ENCODE measurements around the gene DCDC1. TPM values are rescaled to one million over a fixed set of nuclear protein-coding genes. Genes with fewer than 3 reads are reported as not detected.

Gene DCDC1
- polyA plus RNA-seq (2013), result 0.07 and 0.12 TPM in 2 replicates

DNA sequence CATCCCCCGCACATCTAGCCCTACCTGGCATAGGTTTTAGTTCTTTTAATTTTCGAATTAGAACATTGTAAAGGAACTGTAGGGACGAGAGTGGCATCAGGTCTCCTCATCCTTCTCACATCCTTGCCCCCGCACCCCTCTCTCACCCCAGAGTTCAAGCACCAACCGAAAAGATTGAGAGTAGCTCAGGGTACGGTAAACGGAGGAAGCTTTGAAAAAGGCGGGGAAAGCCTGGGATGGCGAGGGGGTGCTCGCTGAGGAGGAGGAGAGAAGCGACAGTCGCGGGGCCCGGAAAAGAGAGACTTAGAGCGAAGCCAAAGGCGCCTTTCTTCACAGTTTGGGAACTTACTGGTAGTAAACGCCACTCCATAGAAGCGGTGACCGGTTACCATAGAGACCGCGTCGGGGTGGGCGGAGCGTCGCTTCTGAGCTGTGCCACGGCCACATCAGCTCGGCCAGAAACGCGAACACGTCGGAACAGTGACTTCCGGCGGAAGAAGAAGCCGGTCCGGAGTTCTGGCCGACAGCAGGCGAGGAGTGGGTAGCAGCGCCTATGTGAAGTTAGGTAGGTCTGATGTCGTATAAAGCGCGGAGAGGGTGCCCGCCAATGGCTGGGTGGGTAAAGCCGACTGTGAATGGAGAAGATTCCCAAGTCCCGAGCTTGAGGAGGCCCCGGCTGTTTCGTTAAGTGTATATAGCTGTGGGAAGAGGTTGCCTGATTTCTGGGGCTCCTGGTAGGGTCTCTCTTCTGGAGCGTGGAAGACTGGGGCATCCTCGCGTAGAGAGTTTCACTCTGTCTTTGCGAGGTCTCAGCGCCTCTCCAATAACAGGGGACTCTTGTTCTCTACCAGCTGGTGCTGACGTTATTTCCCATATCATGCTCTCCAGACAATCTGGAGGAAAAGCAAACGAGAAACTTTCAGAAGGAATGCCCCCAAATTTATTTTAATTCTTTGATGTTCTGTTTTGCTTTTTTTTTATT, at the start of gene DCDC1, which contains the start of gene DNAJC24:
DCDC1 (minus strand) TSS at position 392 of the 982 bp plus-strand sequence. CDS start 41,459 bp downstream, outside the sequence.
DNAJC24 (plus strand) TSS at position 513 of the 982 bp plus-strand sequence. CDS start 889 bp downstream, outside the sequence.
- peak within 1 kb of the TSS; percentile 79 for H3K9ac ChIP-seq (ENCODE audit: low read length)
- peak within 1 kb of the TSS; percentile 11 for H3K27ac ChIP-seq (ENCODE audit: low read depth, low read length)
- H2AK5ac ChIP-seq (ENCODE audit: low read length), result no peak within 1 kb of the TSS
- H3K9me3 ChIP-seq (ENCODE audit: insufficient read depth, low read depth, low read length), result no peaks in the 10 kb centered on the region
- WGBS (ENCODE audit: extremely low coverage, insufficient coverage, insufficient read length), result no CpG with 5 or more reads among the region's 53 CpGs
- no peak within 1 kb of the TSS for H3K23ac ChIP-seq (ENCODE audit: low read length)
- H2BK120ac ChIP-seq (ENCODE audit: insufficient read depth, low read length, poor library complexity), result no peak within 1 kb of the TSS
- no peaks in the 10 kb centered on the region for H3K79me2 ChIP-seq (ENCODE audit: control insufficient read depth, insufficient read depth, low read length, poor library complexity)
- H2AFZ ChIP-seq (ENCODE audit: insufficient read depth, low read length, poor library complexity), result peak within 1 kb of the TSS; percentile 89
- H3K36me3 ChIP-seq (ENCODE audit: control insufficient read depth in 1 of 2, insufficient read depth in 2 of 2, low read length in 2 of 2), result no peaks in the 10 kb centered on the region
- H2BK12ac ChIP-seq (ENCODE audit: low read length), result no peak within 1 kb of the TSS
- H3K18ac ChIP-seq (ENCODE audit: low read length), result no peak within 1 kb of the TSS
- peak within 1 kb of the TSS; percentile 32 for H3K14ac ChIP-seq (ENCODE audit: low read length)
- peak within 1 kb of the TSS; percentile 23 for H4K12ac ChIP-seq (ENCODE audit: low read depth, low read length)
- peaks cover 2% of the 10 kb centered on the region for H3K79me1 ChIP-seq (ENCODE audit: low read length)
- peak; percentile 96 to 98 for DNase-seq
- peak within 1 kb of the TSS; percentile 90 for H4K8ac ChIP-seq (ENCODE audit: low read depth, low read length)
- no peaks in the 10 kb centered on the region for H3K27me3 ChIP-seq (ENCODE audit: insufficient read depth, low read length)
- H3K4me2 ChIP-seq (ENCODE audit: low read length), result peak within 1 kb of the TSS; percentile 81
- H4K91ac ChIP-seq (ENCODE audit: low read depth, low read length), result peak within 1 kb of the TSS; percentile 70
- H3K4me1 ChIP-seq (ENCODE audit: control insufficient read depth in 1 of 2, insufficient read depth in 2 of 2, low read length in 2 of 2), result no peaks in the 10 kb centered on the region
- H3K4ac ChIP-seq (ENCODE audit: low read depth, low read length), result no peak within 1 kb of the TSS
- no peak within 1 kb of the TSS for H2BK5ac ChIP-seq (ENCODE audit: low read depth, low read length, poor library complexity)
- peak within 1 kb of the TSS; percentile 79 for H3K4me3 ChIP-seq (ENCODE audit: low read depth, low read length)

DNA sequence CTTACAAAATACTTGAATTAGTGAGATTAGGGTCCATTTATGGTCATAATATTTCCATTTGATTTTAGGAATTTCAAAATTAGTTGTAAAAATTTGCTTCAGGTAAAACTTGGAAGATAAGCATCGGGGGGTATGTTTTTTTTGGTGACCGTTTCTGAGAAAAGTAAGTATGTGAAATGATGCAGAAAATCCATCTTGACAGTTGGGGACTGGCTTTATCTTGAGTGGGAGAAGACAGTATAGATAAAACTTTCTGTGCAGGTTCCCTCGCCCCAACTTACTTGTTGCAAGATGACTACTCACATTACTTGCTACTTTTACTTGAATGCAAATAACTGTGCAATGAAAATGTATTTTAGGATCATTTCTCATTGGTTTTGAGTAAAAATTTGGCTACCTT, 49.6 kb upstream of the DCDC1 start:
- Histone ChIP-seq H3K9me3 (ENCODE audit: insufficient read depth, low read depth, low read length) (no peaks in the 10 kb centered on the region), H3K9ac (ENCODE audit: low read length) (no peak overlapping the region), H3K23ac (ENCODE audit: low read length) (no peak overlapping the region), H3K36me3 (ENCODE audit: control insufficient read depth in 1 of 2, insufficient read depth in 2 of 2, low read length in 2 of 2) (no peaks in the 10 kb centered on the region), H4K12ac (ENCODE audit: low read depth, low read length) (no peak overlapping the region), H3K27me3 (ENCODE audit: insufficient read depth, low read length) (no peaks in the 10 kb centered on the region), H3K79me2 (ENCODE audit: control insufficient read depth, insufficient read depth, low read length, poor library complexity) (no peaks in the 10 kb centered on the region), H3K4ac (ENCODE audit: low read depth, low read length) (no peak overlapping the region), H3K4me2 (ENCODE audit: low read length) (no peak overlapping the region), H4K8ac (ENCODE audit: low read depth, low read length) (no peak overlapping the region), H3K79me1 (ENCODE audit: low read length) (no peaks in the 10 kb centered on the region), H2BK12ac (ENCODE audit: low read length) (no peak overlapping the region), H3K14ac (ENCODE audit: low read length) (no peak overlapping the region), H3K18ac (ENCODE audit: low read length) (no peak overlapping the region), H2BK120ac (ENCODE audit: insufficient read depth, low read length, poor library complexity) (no peak overlapping the region), H3K4me1 (ENCODE audit: control insufficient read depth in 1 of 2, insufficient read depth in 2 of 2, low read length in 2 of 2) (no peaks in the 10 kb centered on the region), H4K91ac (ENCODE audit: low read depth, low read length) (no peak overlapping the region), H2BK5ac (ENCODE audit: low read depth, low read length, poor library complexity) (no peak overlapping the region), H2AK5ac (ENCODE audit: low read length) (no peak overlapping the region), H2AFZ (ENCODE audit: insufficient read depth, low read length, poor library complexity) (no peak overlapping the region), H3K4me3 (ENCODE audit: low read depth, low read length) (no peak overlapping the region), H3K27ac (ENCODE audit: low read depth, low read length) (no peak overlapping the region)
- no CpG with 5 or more reads among the region's 3 CpGs for WGBS (ENCODE audit: extremely low coverage, insufficient coverage, insufficient read length)
- no peak for DNase-seq

GRCh38 chr11:31417816-31418215, 48.3 kb upstream of the DCDC1 start:
- Histone ChIP-seq H3K14ac (ENCODE audit: low read length) (no peak overlapping the region), H3K4me1 (ENCODE audit: control insufficient read depth in 1 of 2, insufficient read depth in 2 of 2, low read length in 2 of 2) (no peaks in the 10 kb centered on the region), H3K4ac (ENCODE audit: low read depth, low read length) (no peak overlapping the region), H4K91ac (ENCODE audit: low read depth, low read length) (no peak overlapping the region), H3K4me3 (ENCODE audit: low read depth, low read length) (no peak overlapping the region), H3K79me2 (ENCODE audit: control insufficient read depth, insufficient read depth, low read length, poor library complexity) (no peaks in the 10 kb centered on the region), H3K27me3 (ENCODE audit: insufficient read depth, low read length) (no peaks in the 10 kb centered on the region), H2AK5ac (ENCODE audit: low read length) (no peak overlapping the region), H3K23ac (ENCODE audit: low read length) (no peak overlapping the region), H2BK5ac (ENCODE audit: low read depth, low read length, poor library complexity) (no peak overlapping the region), H3K36me3 (ENCODE audit: control insufficient read depth in 1 of 2, insufficient read depth in 2 of 2, low read length in 2 of 2) (no peaks in the 10 kb centered on the region), H2BK12ac (ENCODE audit: low read length) (no peak overlapping the region), H3K18ac (ENCODE audit: low read length) (no peak overlapping the region), H2AFZ (ENCODE audit: insufficient read depth, low read length, poor library complexity) (no peak overlapping the region), H3K27ac (ENCODE audit: low read depth, low read length) (no peak overlapping the region), H4K12ac (ENCODE audit: low read depth, low read length) (no peak overlapping the region), H4K8ac (ENCODE audit: low read depth, low read length) (no peak overlapping the region), H2BK120ac (ENCODE audit: insufficient read depth, low read length, poor library complexity) (no peak overlapping the region), H3K4me2 (ENCODE audit: low read length) (no peak overlapping the region), H3K9me3 (ENCODE audit: insufficient read depth, low read depth, low read length) (no peaks in the 10 kb centered on the region), H3K79me1 (ENCODE audit: low read length) (no peaks in the 10 kb centered on the region), H3K9ac (ENCODE audit: low read length) (no peak overlapping the region)
- WGBS (ENCODE audit: extremely low coverage, insufficient coverage, insufficient read length), result no CpG with 5 or more reads among the region's 2 CpGs
- DNase-seq, result no peak

- Histone ChIP-seq H3K79me1 (ENCODE audit: low read length) (no peaks in the 10 kb centered on the region), H3K4me3 (ENCODE audit: low read depth, low read length) (no peak overlapping the region), H3K79me2 (ENCODE audit: control insufficient read depth, insufficient read depth, low read length, poor library complexity) (no peaks in the 10 kb centered on the region), H3K18ac (ENCODE audit: low read length) (no peak overlapping the region), H2BK12ac (ENCODE audit: low read length) (no peak overlapping the region), H3K23ac (ENCODE audit: low read length) (no peak overlapping the region), H3K9me3 (ENCODE audit: insufficient read depth, low read depth, low read length) (no peaks in the 10 kb centered on the region), H3K4ac (ENCODE audit: low read depth, low read length) (no peak overlapping the region), H3K4me1 (ENCODE audit: control insufficient read depth in 1 of 2, insufficient read depth in 2 of 2, low read length in 2 of 2) (no peaks in the 10 kb centered on the region), H3K14ac (ENCODE audit: low read length) (no peak overlapping the region), H2BK120ac (ENCODE audit: insufficient read depth, low read length, poor library complexity) (no peak overlapping the region), H3K27me3 (ENCODE audit: insufficient read depth, low read length) (no peaks in the 10 kb centered on the region), H3K4me2 (ENCODE audit: low read length) (no peak overlapping the region), H2BK5ac (ENCODE audit: low read depth, low read length, poor library complexity) (no peak overlapping the region), H4K12ac (ENCODE audit: low read depth, low read length) (no peak overlapping the region), H2AFZ (ENCODE audit: insufficient read depth, low read length, poor library complexity) (no peak overlapping the region), H4K91ac (ENCODE audit: low read depth, low read length) (no peak overlapping the region), H3K36me3 (ENCODE audit: control insufficient read depth in 1 of 2, insufficient read depth in 2 of 2, low read length in 2 of 2) (no peaks in the 10 kb centered on the region), H3K9ac (ENCODE audit: low read length) (no peak overlapping the region), H3K27ac (ENCODE audit: low read depth, low read length) (no peak overlapping the region), H2AK5ac (ENCODE audit: low read length) (no peak overlapping the region), H4K8ac (ENCODE audit: low read depth, low read length) (no peak overlapping the region)
- WGBS (ENCODE audit: extremely low coverage, insufficient coverage, insufficient read length), result no CpG with 5 or more reads among the region's 1 CpG
- no peak for DNase-seq
Observed at GRCh38 chr11:31417357-31417756, 47.8 kb upstream of the DCDC1 start.

Data from trophoblast cell (in vitro differentiated cells and primary cell).